Esophagus squamous epithelium (tissue), 4 donors: ENCODE data around the gene RNF113A.
"Not testable (repeated sequence)": the region's sequence is repeated elsewhere in the genome, so short reads cannot be mapped to it uniquely, and the experiment has no call there.

Experiments
- POLR2A ChIP-seq, 4 donors: fragments of 450-650 bp; IDR thresholded peaks; one replicate each; pipeline ENCODE4 v1.6.1; 2017; ENCODE audit warnings: antibody characterized with exemption in 4 of 4, mild to moderate bottlenecking in 4 of 4, moderate library complexity in 3 of 4
- TF ChIP-seq, protein P1 (sequence below), 6 experiments: fragments of 450-650 bp in 4 of 6; fragments of 200-600 bp in 2 of 6; sonication (generic) in 2 of 6; IDR thresholded peaks; one replicate each; pipeline ENCODE4 v1.5.1; 2016 to 2019; ENCODE audit warnings: antibody characterized with exemption in 6 of 6, mild to moderate bottlenecking in 4 of 6, moderate library complexity in 4 of 6

- TF ChIP-seq, protein P1, sequence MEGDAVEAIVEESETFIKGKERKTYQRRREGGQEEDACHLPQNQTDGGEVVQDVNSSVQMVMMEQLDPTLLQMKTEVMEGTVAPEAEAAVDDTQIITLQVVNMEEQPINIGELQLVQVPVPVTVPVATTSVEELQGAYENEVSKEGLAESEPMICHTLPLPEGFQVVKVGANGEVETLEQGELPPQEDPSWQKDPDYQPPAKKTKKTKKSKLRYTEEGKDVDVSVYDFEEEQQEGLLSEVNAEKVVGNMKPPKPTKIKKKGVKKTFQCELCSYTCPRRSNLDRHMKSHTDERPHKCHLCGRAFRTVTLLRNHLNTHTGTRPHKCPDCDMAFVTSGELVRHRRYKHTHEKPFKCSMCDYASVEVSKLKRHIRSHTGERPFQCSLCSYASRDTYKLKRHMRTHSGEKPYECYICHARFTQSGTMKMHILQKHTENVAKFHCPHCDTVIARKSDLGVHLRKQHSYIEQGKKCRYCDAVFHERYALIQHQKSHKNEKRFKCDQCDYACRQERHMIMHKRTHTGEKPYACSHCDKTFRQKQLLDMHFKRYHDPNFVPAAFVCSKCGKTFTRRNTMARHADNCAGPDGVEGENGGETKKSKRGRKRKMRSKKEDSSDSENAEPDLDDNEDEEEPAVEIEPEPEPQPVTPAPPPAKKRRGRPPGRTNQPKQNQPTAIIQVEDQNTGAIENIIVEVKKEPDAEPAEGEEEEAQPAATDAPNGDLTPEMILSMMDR (IDR thresholded peaks at IDR 0.05) = not testable (repeated sequence)
- TF ChIP-seq POLR2A (IDR thresholded peaks at IDR 0.05) = not testable (repeated sequence)
Observed at GRCh38 chrX:119824221-119824620, 47.3 kb downstream of the RNF113A start.
